GM18873 (cell line): Measurements from ENCODE around the gene PPM1B.
"Not testable (repeated sequence)": the region's sequence is repeated elsewhere in the genome, so short reads cannot be mapped to it uniquely, and the experiment has no call there.

ENCODE experiments used
- ATAC-seq: cut with Tn5 transposase; IDR thresholded peaks from one replicate; pipeline ENCODE4 v1.9.1; 2021; ENCODE audit warnings: mild to moderate bottlenecking, moderate library complexity, moderate number of reproducible peaks; ENCODE audit not compliant: unreplicated experiment, low FRiP score

PPM1B gene

DNA sequence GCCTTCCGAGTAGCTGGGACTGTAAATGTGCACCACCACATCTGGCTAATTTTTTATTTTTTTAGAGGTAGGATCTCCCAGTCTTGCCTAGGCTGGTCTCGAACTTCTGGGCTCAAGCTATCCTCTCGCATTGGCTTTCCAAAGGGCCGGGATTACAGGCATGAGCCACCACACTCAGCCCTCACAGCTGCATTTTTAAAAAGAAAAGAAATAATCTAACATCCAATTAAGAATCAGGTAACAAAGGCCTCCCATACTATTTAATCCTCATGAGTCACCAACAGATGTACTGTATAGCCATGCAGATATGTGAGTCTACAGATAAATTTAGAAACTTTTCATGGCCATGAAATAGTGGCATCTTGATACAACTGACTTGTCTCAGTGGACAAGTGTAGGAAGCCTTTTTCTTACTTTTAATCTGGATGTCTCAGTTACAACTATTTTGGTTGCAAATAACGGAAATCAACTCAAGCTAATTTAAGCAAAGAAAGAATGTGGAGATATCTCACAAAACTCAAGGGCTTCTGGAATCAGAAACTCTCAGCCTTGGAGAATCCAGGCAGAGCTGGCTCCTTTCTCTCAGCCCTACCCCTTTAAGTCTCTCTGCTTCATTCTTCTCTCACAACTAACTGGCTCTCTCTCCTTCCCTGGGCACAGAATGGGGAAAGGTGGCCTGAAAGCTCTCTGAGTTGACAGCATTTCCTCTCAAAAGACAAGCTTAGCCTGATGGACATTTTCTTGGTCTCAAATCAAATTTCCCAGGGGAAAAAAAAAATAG, 12.8 kb upstream of the PPM1B start:
- no peak for ATAC-seq

DNA sequence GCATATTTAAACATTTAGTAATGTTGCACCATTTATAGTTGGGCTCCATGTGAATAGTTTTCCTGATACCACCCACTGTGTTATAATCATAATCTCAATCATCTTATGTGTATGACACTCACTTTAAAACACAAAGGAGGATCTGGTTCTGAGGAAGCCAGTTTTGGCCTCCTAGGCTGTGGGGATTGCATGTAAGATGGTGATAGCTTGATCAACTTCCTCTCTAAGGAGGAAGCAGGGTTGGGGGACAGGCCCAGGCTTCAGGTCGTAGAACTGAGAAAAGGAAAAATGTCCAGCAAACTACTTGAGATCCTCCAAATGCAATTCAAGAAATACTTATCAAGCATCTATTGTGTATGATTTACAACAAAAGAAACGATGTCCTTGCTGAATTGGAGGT, 4.9 kb upstream of the PPM1B start:
- ATAC-seq: no peak

GRCh38 chr2:44164617-44165016, 4.1 kb upstream of the PPM1B start:
- ATAC-seq: no peak

- no peak for ATAC-seq
These were observed 2.6 kb upstream of the PPM1B start for GRCh38 chr2:44166096-44166495.

DNA sequence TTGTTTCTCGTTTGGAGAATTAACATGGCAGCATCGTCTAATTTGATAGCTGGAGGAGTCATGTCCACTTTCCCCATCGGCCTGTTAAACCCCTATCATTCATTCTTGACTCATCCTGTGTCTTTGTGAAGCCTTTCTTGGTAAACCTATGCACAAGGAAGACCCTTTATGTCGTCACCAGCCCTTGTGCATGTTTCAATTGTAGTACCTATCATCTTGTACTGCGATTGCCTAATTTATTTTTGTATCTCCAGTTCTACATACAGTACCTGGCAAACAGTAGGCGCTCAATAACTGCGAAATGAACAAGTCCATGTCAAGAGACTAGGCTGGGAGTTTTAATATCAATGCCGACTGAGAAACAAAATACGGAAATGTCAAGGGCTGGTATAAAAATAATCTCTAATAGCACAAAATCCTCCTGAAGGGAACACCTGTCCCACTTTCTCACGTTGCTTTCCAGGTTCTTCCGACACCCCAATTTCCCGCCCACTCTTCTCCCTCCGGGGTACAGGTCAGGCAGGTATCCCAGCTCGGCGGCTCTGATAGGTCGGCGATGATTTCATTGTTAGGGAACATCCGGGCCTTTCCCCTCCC, 1.3 kb upstream of the PPM1B start:
- no peak for ATAC-seq

GRCh38 chr2:44167908-44168680, 581 bp upstream of the PPM1B start:
- ATAC-seq: peak; percentile 88

GRCh38 chr2:44169155-44169898, 652 bp downstream of the PPM1B start:
- no peak for ATAC-seq

DNA sequence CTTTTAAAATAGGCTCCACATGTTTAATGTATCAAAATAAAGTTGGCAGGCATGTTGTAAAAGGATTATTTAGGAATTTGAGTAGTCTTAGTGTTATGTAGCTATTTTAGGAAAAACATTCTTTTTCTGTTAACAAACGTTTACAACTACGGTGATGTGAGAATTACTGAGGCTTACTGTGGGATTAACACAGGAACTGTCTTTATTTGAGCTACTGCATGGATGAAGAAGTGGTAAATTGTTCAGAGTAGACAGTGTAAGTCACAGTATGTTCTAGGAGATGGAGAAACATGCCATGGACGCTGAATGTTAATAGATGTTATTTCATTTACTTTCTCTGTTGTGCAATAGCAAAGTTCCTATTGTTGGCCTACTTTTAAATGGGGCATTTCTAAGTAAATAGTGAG, 1.6 kb downstream of the PPM1B start:
- no peak for ATAC-seq

DNA sequence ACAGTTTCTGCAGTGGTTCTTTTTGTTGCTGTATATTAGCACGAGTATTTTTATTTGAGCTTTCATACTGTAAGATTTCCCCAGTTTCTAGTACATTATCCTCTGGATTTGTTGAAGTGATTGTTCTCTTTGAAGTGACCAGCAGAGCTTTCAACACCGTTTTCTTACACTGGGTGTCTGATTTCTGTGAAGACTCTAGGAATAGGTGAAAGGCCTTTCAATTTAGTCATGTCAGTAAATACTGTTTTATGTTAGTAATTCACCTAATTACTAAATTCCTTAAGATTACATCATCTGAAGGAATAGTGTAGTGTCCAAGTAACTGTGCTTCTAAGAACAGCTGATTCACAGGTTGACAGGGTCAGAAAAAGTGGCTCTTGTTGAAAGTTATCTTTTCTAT, 2.3 kb downstream of the PPM1B start:
- no peak for ATAC-seq

GRCh38 chr2:44171442-44171841, 2.8 kb downstream of the PPM1B start:
- not testable (repeated sequence) for ATAC-seq

DNA sequence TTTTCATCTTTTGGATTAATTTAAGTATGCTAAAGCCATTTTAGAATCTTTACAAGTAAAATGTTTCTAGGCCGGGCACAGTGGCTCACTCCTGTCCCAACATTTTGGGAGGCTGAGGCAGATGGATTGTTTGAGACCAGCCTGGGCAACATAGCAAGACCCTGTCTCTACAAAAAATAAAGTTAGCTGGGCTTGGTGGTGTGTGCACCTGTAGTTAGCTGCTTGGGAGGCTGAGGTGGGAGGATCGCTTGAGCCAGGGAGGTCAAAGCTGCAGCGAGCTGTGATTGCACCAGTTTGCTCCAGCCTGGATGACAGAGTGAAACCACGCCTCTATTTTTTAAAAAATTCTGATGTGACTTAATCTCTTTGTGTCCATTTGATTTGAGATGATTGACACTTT, 3.9 kb downstream of the PPM1B start:
- ATAC-seq: no peak

- no peak for ATAC-seq
These were observed 10.3 kb downstream of the PPM1B start for GRCh38 chr2:44178950-44179349.

DNA sequence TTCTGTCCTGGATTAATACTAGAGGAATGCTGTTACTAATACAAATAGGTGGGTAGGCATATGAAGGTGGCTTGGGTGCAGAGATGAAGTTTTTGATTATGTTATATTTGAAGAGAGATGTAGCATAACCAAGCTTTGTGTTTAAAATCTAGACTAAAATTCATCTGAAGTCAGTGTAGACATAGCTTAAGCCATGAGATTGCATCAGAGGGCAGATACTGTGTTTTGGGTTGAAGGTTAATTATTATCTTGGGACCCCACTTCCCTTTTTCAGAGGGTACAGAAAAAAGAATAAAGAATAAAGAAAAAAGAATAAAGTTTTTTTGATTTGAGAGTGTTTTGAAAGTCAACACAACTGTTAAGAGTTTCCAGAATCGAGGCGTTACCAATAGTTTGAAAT, 13.0 kb downstream of the PPM1B start:
- ATAC-seq: no peak

- ATAC-seq: no peak
These were observed 15.4 kb downstream of the PPM1B start for GRCh38 chr2:44184106-44184505.

DNA sequence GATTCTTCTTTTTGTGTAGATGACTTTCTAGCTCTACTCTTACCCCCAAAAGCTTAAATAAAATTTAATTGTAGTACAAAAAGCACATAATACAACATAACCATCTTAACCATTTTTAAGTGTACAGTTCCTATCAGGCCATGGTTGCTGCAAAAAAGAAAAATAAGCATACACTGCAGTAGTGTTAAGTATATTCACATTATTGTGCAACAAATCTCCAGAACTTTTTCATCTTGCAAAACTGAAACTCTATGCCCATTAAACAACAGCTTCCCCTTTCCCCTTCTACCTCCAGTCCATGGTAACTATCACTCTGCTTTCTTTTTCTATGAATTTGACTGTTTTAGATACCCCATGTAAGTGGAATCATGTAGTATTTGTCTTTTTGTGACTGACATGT, 18.1 kb downstream of the PPM1B start:
- no peak for ATAC-seq

GRCh38 chr2:44187251-44187650, 18.6 kb downstream of the PPM1B start:
- no peak for ATAC-seq

GRCh38 chr2:44188696-44189095, 20.0 kb downstream of the PPM1B start:
- no peak for ATAC-seq

GRCh38 chr2:44189104-44189503, 20.4 kb downstream of the PPM1B start:
- no peak for ATAC-seq

DNA sequence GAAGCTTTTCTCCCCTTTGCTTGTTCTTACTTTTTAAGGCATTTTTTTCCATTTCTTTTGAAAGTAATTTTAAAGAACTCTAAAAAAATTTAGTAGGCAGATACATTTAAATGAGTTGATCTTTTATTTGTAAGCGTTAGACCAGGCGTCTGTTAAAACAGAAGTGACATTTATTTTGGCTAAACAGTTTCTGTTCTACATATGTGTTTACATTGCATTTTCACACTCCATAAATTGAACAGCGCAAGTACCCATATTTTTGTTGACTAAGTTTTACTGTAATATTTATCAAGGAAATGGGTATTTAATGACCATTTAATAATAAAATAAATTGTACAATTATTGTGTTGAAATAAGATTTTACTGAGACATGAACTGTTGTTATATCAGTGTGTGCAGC, 21.9 kb downstream of the PPM1B start:
- ATAC-seq: no peak

DNA sequence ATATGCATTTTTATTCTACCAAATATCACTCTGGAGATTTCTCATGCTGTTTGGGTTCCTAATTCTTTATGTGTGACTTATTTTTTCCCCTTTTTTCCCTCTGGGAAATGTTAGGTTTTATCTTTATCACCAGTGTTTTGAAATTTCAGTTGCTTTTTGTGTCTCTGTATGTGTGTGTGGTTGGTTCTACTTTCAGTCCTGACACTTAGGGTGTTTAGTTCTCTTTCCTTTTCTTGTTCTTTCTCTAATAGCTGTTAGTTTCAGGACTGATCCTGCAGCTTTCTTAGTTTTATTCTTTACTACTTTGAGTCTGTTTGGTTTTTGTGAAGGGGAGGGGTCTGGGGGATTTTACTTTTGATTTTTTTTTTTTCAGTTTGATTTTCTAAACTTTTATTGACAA, 23.1 kb downstream of the PPM1B start:
- ATAC-seq: peak; percentile 94

- ATAC-seq: no peak
These were observed 24.0 kb downstream of the PPM1B start for GRCh38 chr2:44192646-44193045.
